ENCODE data around the gene B4GALNT2.
"Not testable (repeated sequence)": the region's sequence is repeated elsewhere in the genome, so short reads cannot be mapped to it uniquely, and the experiment has no call there.

B4GALNT2 gene

GRCh38 chr17:49121696-49122292 lies 10.8 kb upstream of the B4GALNT2 start:
- no peak for DNase-seq (ENCODE audit: low read depth in 2 of 2)

GRCh38 chr17:49122566-49122965 lies 10.0 kb upstream of the B4GALNT2 start:
- DNase-seq (ENCODE audit: low read depth in 2 of 2): no peak

DNA sequence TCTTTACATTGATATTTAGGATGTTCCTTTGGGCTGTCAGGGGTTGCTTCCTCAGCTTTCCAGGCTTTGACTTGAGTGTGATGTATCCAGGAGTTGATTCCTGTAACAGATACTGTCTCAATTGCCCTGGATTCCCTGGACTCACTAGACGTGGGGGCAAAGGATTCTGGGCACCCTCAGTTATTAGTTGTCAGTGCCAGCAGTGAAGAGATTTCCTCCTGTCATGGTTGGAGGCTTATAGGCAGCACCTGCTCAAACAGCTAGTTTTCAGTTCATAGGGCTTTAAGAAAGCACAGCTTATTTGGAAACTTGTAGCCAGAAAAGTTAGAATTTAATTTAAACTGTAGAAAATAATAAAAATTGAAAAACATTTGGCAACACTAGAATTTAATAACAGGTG lies 9.5 kb upstream of the B4GALNT2 start:
- DNase-seq (ENCODE audit: low read depth in 2 of 2): no peak

DNA sequence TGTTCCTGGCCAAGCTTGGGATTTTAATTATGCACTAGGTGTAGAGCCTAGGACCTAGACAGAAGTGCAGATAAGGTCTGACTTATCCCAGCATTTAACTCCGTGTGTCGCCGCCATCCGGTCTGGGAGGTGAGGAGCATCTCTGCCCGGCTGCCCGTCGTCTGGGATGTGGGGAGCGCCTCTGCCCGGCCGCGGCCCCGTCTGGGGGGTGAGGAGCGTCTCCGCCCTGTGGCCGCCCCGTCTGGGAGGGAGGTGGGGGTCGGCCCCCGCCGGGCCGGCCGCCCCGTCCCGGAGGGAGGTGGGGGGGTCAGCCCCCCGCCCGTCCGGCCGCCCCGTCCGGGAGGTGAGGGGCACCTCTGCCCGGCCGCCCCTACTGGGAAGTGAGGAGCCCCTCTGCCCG lies 7.1 kb upstream of the B4GALNT2 start:
- no peak for DNase-seq (ENCODE audit: low read depth in 2 of 2)

DNA sequence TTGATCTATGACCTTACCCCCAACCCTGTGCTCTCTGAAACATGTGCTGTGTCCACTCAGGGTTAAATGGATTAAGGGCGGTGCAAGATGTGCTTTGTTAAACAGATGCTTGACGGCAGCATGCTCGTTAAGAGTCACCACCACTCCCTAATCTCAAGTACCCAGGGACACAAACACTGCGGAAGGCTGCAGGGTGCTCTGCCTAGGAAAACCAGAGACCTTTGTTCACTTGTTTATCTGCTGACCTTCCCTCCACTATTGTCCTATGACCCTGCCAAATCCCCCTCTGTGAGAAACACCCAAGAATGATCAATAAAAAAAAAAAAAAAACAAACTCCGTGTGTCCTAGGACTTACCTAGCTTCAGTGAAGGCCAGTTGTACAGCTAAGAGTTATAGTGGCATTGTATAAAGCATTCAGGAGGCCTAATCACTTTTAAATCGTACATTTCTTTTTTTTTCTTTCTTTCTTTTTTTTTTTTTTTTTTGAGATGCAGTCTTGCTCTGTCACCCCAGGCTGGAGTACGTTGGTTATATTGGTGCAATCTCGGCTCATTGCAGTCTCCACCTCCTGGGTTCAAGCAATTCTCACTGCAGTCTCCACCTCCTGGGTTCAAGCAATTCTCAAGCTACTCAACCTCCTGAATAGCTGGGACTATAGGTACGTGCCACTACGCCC lies 6.2 kb upstream of the B4GALNT2 start:
- DNase-seq (ENCODE audit: low read depth in 2 of 2): not testable (repeated sequence)

DNA sequence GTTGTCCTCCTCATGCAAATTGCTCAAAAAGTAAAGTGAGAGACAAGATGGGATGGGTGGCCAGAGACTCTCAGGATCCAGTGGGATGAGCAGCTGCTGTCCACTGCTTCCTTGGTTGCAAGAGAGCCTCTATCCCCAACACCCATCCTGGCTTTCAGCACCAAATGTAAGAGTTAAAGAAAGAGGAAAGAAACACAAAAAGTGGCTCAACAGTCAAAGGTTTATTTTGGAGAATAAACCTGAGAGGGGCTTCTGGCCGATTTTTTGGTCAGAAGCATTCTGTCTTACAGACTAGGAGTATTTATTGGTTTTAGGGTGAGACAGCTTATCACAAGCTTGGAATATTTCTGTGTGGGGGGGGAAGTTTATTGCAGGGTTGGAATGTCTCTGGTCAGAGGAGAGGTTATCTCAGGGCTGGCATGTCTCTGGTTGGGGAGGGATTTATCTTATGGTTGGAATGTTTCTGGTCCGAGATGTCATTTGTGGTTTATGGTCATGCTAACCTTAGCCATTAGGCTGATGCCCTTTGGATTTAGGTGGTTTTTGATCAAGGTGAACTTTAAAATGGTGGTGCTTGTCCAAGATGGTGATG lies 3.1 kb upstream of the B4GALNT2 start:
- not testable (repeated sequence) for DNase-seq (ENCODE audit: low read depth in 2 of 2)

GRCh38 chr17:49130891-49131290 lies 1.7 kb upstream of the B4GALNT2 start:
- no peak for DNase-seq (ENCODE audit: low read depth in 2 of 2)

DNA sequence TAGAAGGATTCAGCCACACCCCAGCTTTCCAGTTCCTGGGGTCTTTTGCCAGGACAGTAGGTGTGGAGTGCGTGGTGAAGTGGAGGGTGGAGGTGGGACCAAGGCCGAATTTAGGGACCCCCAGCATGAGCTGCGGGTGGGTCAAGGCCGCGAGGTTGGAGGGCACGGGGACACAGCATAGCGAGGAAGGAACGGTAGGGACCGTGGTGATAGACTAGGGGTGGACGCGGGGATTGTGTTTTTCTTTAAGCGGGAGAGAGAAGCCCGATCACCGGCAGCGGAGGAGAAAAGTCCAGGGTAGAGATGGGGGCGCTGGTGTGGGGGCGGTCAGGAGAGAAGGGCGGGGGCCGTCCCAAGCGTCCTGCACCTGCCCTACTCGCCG lies 261 bp upstream of the B4GALNT2 start:
- no peak for DNase-seq (ENCODE audit: low read depth in 2 of 2)

DNA sequence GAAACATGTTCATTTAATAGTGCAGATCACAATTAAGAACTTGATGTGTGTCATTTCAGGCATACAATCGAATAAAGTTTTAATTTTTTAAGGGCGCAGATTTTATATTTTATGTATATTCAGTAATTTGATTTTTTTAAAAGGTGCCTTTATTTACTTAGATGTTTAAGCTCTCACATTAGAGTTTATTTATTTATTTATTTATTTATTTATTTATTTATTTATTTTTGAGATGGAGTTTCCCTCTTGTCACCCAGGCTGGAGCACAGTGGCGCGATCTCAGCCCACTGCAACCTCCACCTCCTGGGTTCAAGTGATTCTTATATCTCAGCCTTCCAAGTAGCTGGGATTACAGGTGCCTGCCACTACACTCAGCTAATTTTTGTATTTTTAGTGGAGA lies 3.8 kb downstream of the B4GALNT2 start:
- DNase-seq (ENCODE audit: low read depth in 2 of 2): no peak

DNA sequence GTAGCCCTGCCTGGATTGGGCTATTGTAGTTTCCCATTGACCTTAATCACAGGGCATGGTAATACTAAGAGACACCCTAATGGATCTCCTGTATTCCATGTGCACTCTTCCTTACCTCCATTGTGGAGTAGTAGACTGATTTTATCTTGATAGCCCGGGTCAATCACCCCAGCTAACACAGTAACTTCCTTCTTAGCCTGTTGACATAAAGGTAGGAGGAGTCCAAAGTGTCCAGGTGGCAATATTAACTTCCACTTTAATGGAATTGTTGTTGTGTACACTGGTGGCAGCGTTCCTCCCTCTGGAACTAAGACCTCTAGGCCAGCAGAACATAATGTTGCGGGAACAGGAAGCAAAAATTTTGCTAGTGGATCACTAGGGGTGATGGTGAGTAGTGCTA lies 13.1 kb downstream of the B4GALNT2 start:
- DNase-seq (ENCODE audit: low read depth in 2 of 2): not testable (repeated sequence)

- no peak for DNase-seq (ENCODE audit: low read depth in 2 of 2)
Observed at GRCh38 chr17:49146620-49147306, 14.2 kb downstream of the B4GALNT2 start.

DNA sequence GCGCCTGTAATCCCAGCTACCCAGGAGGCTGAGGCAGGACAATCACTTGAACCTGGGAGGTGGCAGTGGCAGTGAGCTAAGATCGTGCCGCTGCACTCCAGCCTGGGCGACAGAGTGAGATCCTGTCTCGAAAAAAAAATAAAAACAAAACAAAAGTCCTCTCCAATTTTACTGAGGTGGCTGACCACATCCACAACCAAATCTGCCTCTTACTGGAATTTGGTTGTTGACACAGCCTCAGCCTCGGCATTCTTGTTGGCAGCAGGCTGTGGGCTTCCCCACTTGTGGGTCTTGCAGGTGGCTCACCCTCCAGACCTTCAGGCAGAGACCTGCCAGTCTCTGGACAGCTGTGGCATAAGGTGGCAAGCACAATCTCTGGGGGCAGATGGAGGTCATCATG lies 15.6 kb downstream of the B4GALNT2 start:
- DNase-seq (ENCODE audit: low read depth in 2 of 2): no peak

DNA sequence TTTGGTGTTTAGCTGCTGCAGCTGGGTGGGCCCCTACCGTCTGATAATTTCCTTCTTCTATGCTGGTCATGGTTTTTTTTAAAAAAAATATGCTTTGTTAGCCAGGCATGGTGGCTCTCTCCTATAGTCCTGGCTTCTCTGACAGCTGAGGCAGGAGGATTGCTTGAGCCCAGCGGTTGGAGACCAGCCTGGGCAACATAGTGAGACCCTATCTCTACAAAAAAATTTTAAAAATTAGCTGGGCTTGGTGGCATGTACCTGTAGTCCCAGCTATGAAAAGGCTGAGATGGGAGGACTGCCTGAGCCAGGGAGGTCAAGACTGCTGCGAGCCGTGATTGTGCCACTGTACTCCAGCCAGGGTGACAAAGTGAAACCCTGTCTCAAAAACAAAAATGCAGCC lies 19.4 kb downstream of the B4GALNT2 start:
- DNase-seq (ENCODE audit: low read depth in 2 of 2): no peak

DNA sequence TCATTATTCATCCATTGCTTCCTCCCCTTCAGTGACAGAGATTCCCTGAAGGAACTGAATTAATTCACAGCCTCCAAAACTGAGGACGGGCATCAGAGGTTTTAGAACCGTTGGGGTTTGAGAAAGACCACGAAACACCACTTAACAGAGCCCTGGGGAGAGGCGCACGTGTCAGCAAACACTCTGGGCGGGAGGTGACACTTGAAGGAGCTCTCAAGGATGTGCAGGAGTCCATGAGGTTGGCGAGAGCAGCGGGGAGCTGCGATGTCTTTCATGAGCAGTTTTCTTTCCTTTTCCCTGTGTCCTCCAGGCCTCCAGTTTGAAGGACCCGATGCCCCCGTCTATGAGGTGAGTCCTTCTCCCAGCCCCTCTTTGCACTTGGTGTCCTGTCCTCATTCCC lies 23.7 kb downstream of the B4GALNT2 start:
- no peak for DNase-seq (ENCODE audit: low read depth in 2 of 2)

DNA sequence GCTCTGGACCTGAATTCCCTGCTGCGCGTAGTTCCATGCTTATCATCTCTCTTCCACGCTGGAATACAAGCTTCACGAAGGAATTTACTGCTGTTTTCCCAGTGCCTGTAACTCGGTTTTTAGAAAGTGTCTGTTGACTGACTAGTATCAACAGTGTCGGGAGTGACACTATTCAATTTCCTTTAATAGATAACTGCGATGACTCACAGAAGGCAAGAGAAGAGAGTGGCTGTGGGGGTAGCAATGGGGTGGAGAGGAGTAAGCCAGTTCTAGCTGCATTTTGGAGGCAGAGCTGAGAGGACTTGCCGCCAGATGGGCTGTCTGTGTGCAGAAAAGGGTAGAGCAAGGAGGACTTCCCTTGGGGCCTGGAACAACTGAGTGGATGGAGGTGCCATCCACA lies 25.2 kb downstream of the B4GALNT2 start:
- no peak for DNase-seq (ENCODE audit: low read depth in 2 of 2)

DNA sequence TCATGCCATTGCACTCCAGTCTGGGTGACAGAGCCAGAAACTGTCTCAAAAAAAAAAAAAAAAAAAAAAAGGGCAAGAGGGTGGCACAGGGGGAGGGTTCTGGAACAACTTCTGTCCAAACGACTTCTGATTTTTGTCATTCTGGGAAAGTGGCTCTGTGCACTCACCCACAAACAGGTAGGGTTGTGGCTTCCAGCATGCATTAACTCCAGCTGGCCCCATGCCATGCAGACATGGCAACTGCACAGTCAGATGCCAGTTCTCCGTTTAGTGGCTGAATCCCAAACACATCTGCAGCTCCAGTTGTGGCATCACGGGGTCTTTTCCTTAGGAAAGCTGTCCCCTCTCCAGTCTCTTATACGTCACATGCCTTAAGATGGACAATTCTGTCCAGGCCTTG lies 30.3 kb downstream of the B4GALNT2 start:
- no peak for DNase-seq (ENCODE audit: low read depth in 2 of 2)

GRCh38 chr17:49165143-49165542 lies 32.6 kb downstream of the B4GALNT2 start:
- DNase-seq (ENCODE audit: low read depth in 2 of 2): no peak

DNA sequence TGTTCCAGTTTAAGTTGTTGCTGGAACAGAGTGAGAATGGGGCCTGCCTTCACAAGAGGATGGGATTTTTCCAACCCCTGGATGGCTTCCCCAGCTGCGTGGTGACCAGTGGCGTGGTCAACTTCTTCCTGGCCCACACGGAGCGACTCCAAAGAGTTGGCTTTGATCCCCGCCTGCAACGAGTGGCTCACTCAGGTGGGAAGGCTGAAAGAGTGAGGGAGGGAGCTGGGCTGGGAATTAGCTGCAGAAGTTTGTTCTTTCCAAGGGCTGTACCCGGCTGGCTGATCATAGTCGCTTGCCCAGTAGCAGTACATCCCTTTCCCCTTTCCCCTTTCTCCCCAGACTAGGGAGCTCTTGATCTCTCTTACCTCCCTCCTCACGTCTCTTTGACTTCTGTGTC lies 36.1 kb downstream of the B4GALNT2 start:
- DNase-seq (ENCODE audit: low read depth in 2 of 2): no peak

- DNase-seq (ENCODE audit: low read depth in 2 of 2): no peak
Observed at GRCh38 chr17:49170216-49170615, 37.6 kb downstream of the B4GALNT2 start.

DNA sequence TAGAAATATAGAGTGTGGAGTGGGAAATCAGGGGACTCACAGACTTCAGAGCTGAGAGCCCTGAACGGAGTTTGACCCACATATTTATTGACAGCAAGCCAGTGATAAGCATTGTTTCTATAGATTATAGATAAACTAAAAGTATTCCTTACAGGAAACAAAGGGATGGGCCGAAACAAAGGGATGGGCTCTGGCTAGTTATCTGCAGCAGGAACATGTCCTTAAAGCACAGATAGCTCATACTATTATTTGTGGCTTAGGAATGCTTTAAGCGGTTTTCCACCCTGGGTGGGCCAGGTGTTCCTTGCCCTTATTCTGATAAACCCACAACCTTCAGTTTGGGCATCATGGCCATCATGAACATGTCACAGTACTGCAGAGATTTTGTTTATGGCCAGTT lies 38.1 kb downstream of the B4GALNT2 start:
- not testable (repeated sequence) for DNase-seq (ENCODE audit: low read depth in 2 of 2)

GRCh38 chr17:49175978-49176377 lies 43.4 kb downstream of the B4GALNT2 start:
- not testable (repeated sequence) for DNase-seq (ENCODE audit: low read depth in 2 of 2)

- DNase-seq (ENCODE audit: low read depth in 2 of 2): peak; percentile 24 to 43
Observed at GRCh38 chr17:49180303-49180702, 47.7 kb downstream of the B4GALNT2 start.
